COLO668 (cell line): ENCODE data around the gene MEGF6.

Source experiments
- DNase-seq: peaks from one replicate; lab custom pipeline; 2025; ENCODE audit not compliant: unreplicated experiment; lab: John Stamatoyannopoulos, UW

The MEGF6 gene

GRCh38 chr1:3560251-3560871 is 50.9 kb downstream of the MEGF6 start:
- no peak for DNase-seq

GRCh38 chr1:3558036-3558726 is 53.1 kb downstream of the MEGF6 start:
- no peak for DNase-seq

GRCh38 chr1:3557366-3557765 is 53.9 kb downstream of the MEGF6 start:
- no peak for DNase-seq

- no peak for DNase-seq
Observed at GRCh38 chr1:3556336-3556735, 55.0 kb downstream of the MEGF6 start.

GRCh38 chr1:3555131-3555920 is 56.0 kb downstream of the MEGF6 start:
- DNase-seq: no peak

GRCh38 chr1:3553940-3554223 is 57.4 kb downstream of the MEGF6 start:
- no peak for DNase-seq

- peak; percentile 49 for DNase-seq
Observed at GRCh38 chr1:3553166-3553939, 58.0 kb downstream of the MEGF6 start.

- DNase-seq: no peak
Observed at GRCh38 chr1:3552751-3553150, 58.6 kb downstream of the MEGF6 start.

GRCh38 chr1:3552176-3552575 is 59.1 kb downstream of the MEGF6 start:
- DNase-seq: no peak

- peak; percentile 37 for DNase-seq
Observed at GRCh38 chr1:3551711-3552110, 59.6 kb downstream of the MEGF6 start.

- no peak for DNase-seq
Observed at GRCh38 chr1:3551290-3551678, 60.0 kb downstream of the MEGF6 start.

- peak; percentile 85 for DNase-seq
Observed at GRCh38 chr1:3550511-3551289, 60.6 kb downstream of the MEGF6 start.

- no peak for DNase-seq
Observed at GRCh38 chr1:3548895-3549294, 62.4 kb downstream of the MEGF6 start.

GRCh38 chr1:3548156-3548893 is 63.0 kb downstream of the MEGF6 start:
- peak; percentile 53 for DNase-seq

GRCh38 chr1:3547055-3548005 is 64.0 kb downstream of the MEGF6 start:
- DNase-seq: peak; percentile 67

- no peak for DNase-seq
Observed at GRCh38 chr1:3546048-3546384, 65.3 kb downstream of the MEGF6 start.

GRCh38 chr1:3545363-3546047 is 65.8 kb downstream of the MEGF6 start:
- DNase-seq: no peak
